A549 treated with AZD2906 at 1 μM for 4 hours (cell line): Measurements from ENCODE around the gene PCDHGB6. TPM values are rescaled to one million over a fixed set of nuclear protein-coding genes. Genes with fewer than 3 reads are reported as not detected.

Experiments
- total RNA-seq: library from RNA; stranded (reverse); fragments of 200-300 nt; extraction: Qiagen RNA extraction; gene quantifications from 5 replicates; pipeline ENCODE4 v1.2.3, GENCODE V29; 2022

Gene PCDHGB6
- total RNA-seq, result 0.09 to 0.13 TPM (median 0.10 TPM) in 5 replicates

DNA sequence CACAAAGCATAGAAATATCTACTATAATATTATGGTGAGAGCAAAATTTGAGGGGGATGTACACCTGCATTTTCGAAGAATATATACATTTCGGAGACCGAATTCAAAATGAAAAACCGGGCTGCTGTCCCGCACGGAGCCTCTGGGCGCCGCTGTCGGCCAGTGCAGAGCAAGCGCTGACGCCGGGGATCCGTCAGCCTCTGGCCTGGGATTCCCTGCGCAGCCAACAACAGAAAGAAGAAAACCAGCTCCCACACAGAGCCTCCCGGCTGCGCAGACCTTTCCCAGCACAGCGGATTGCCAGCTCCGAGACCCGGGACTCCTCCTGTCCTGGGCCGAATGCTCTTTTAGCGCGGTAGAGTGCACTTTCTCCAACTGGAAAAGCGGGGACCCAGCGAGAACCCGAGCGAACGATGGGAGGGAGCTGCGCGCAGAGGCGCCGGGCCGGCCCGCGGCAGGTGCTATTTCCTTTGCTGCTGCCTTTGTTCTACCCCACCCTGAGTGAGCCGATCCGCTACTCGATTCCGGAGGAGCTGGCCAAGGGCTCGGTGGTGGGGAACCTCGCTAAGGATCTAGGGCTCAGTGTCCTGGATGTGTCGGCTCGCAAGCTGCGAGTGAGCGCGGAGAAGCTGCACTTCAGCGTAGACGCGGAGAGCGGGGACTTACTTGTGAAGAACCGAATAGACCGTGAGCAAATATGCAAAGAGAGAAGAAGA lies at the start of gene PCDHGB6:
TSS of gene PCDHGB6 (plus strand) at position 232 of the 716 bp plus-strand sequence. CDS start at position 414, 182 bp downstream.

DNA sequence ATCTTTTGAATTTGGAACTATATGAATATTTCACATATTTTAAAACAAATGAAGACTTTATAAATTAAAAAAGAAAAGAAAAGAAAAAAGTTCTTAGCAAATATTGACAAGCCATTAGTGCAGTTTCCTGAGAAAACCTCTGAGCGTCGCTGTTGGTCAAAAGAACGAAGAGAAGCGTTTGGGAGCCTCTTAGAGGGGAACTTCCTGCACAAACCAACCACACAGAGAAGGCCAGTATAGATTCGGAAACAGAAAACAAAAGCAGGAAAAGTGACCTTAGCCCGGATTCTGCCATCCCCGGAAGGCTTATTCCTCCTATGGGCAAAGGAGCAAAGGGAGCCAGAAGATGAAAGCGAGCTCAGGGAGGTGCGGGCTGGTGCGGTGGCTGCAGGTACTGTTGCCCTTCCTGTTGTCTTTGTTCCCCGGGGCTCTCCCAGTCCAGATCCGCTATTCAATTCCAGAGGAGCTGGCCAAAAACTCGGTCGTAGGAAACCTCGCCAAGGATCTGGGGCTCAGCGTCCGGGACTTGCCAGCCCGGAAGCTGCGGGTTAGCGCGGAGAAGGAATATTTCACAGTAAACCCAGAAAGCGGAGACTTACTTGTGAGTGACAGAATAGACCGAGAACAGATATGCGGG lies 47.9 kb upstream of the PCDHGB6 start, which contains the start of gene PCDHGB2:
TSS of gene PCDHGB2 (plus strand) at position 205 of the 637 bp plus-strand sequence. CDS start at position 347, 142 bp downstream.

GRCh38 chr5:141363952-141364660 lies 43.7 kb upstream of the PCDHGB6 start, which contains the start of gene PCDHGA5:
PCDHGA5 (plus strand) TSS chr5:141364162; CDS start chr5:141364331, 169 bp downstream.

DNA sequence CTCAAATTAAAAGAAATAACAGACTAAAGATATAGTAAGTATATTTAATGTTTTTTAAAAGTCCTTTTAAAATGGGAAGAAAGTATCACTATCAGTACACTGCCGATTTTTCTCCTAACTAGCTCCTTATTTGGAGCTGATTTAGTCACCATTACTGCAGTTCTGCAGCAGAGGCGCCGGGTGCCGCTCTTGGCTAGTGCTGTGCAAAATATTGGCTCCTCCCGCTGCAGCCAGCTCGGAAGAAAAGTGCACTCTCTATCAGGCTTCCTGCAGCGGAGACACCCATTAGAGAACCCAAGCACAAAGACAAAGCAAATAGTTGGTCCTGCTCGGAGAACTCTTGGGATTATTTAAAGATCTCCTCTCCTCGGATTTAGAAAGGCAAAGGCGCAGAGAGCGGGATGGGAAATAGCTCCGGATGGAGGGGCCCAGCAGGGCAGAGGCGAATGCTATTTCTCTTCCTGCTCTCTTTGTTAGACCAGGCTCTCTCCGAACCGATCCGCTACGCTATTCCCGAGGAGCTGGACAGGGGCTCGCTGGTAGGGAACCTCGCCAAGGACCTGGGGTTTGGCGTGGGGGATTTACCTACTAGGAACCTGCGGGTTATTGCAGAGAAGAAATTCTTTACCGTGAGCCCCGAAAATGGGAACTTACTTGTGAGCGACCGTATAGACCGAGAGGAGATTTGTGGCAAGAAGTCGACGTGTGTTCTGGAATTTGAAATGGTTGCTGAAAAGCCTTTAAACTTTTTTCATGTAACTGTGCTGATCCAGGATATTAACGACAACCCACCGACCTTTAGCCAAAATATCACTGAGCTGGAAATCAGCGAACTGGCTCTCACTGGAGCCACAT lies 37.6 kb upstream of the PCDHGB6 start, which contains the start of gene PCDHGB3:
TSS of gene PCDHGB3 (plus strand) at position 249 of the 855 bp plus-strand sequence. CDS start at position 402, 153 bp downstream.

GRCh38 chr5:141373673-141374317 lies 34.0 kb upstream of the PCDHGB6 start, which contains the start of gene PCDHGA6:
PCDHGA6 (plus strand) TSS chr5:141373891; CDS start chr5:141374084, 193 bp downstream.

DNA sequence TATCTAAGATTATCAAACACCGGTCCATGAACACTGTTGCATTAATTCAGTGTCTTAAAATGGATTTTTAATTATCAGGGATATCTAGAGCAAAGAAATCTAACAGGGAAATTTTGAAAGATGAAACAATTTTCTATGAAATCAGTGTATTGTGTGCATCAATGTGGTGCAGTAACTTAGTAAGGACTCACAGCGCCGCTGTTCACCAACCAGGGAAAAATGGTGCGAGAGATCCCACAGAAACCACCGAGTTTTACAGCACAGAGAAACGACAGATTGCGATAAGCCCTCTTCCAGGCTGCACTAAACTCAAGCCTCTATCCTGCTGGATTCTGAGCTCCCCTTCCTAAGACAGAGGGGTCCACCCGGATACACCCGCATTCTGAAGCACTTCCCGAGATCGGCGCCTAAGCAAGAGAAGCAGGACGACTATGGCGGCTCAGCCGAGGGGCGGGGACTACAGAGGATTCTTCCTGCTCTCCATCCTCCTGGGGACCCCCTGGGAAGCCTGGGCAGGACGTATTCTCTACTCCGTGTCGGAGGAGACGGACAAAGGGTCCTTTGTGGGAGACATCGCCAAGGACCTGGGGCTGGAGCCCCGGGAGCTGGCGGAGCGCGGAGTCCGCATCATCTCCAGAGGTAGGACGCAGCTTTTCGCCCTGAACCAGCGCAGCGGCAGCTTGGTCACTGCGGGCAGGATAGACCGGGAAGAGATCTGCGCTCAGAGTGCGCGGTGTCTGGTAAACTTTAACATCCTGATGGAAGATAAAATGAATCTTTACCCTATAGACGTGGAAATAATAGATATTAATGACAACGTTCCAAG lies 25.1 kb upstream of the PCDHGB6 start, which contains the start of gene PCDHGA7:
TSS of gene PCDHGA7 (plus strand) at position 274 of the 826 bp plus-strand sequence. CDS start at position 432, 158 bp downstream.

DNA sequence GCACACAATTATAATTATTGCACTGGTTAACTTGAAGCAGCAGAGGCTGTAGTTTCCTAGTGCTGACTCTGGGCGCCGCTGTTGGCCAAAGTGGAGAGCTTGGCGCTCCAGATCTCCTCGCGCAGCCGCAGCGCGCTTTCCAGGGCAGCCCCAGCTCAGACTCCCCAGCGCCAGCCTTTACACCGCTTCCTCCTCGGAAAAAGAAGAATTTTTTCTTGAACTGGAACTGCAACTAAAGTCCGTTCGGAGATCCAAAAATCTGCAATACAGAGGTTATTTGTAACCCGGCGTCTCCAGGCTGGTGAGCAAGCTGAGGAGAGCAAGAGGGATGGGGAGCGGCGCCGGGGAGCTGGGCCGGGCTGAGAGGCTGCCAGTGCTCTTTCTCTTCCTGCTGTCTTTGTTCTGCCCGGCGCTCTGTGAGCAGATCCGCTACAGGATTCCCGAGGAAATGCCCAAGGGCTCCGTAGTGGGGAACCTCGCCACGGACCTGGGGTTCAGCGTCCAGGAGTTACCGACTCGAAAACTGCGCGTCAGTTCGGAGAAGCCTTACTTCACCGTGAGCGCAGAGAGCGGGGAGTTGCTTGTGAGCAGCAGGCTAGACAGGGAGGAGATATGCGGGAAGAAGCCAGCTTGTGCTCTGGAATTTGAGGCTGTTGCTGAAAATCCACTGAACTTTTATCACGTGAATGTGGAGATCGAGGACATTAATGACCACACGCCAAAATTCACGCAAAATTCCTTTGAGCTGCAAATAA lies 20.1 kb upstream of the PCDHGB6 start, which contains the start of gene PCDHGB4:
TSS of gene PCDHGB4 (plus strand) at position 142 of the 755 bp plus-strand sequence. CDS start at position 329, 187 bp downstream.

GRCh38 chr5:141392429-141393198 lies 15.2 kb upstream of the PCDHGB6 start, which contains the start of gene PCDHGA8:
PCDHGA8 (plus strand) TSS chr5:141392633; CDS start chr5:141392814, 181 bp downstream.

DNA sequence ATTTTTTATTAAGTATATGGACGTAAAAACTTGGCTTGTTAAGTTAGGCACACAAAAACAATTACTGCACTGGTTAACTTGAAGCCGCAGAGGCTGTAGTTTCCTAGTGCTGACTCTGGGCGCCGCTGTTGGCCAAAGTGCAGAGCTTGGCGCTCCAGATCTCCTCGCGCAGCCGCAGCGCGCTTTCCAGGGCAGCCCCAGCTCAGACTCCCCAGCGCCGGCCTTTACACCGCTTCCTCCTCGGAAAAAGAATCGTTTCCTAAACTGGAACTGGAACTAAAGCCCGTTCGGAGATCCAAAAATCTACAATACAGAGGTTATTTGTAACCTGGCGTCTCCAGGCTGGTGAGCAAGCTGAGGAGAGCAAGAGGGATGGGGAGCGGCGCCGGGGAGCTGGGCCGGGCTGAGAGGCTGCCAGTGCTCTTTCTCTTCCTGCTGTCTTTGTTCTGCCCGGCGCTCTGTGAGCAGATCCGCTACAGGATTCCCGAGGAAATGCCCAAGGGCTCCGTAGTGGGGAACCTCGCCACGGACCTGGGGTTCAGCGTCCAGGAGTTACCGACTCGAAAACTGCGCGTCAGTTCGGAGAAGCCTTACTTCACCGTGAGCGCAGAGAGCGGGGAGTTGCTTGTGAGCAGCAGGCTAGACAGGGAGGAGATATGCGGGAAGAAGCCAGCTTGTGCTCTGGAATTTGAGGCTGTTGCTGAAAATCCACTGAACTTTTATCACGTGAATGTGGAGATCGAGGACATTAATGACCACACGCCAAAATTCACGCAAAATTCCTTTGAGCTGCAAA lies 9.9 kb upstream of the PCDHGB6 start, which contains the start of gene PCDHGB5:
TSS of gene PCDHGB5 (plus strand) at position 192 of the 796 bp plus-strand sequence. CDS start at position 373, 181 bp downstream.

DNA sequence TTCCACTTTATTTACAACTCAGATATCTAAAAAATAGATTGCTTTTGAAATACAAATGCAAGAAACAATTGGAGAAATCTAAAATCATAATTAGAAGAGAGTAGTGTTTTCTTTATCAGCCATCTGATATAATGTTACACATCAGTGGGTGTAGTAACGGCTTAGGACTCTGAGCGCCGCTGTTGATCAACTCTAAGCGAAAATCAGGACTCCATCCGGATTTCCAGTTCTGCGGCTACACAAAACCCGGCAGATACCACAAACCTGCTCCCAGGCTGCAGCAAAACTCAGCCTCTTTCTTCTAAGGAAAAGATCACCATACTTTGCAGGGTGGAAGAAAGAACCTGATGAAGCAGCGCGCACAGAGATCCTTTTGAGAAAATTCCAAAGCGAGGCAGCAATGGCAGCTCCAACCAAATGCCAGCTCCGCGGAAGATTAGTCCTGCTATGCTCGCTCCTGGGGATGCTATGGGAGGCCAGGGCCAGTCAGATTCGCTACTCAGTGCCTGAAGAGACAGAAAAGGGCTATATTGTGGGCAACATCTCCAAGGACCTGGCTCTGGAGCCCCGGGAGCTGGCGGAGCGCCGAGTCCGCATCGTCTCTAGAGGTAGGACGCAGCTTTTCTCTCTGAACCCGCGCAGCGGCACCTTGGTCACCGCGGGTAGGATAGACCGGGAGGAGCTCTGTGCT lies 5.1 kb upstream of the PCDHGB6 start, which contains the start of gene PCDHGA9:
TSS of gene PCDHGA9 (plus strand) at position 226 of the 691 bp plus-strand sequence. CDS start at position 401, 175 bp downstream.

GRCh38 chr5:141412854-141413539 lies 5.2 kb downstream of the PCDHGB6 start, which contains the start of gene PCDHGA10:
PCDHGA10 (plus strand) TSS chr5:141412987; CDS start chr5:141413176, 189 bp downstream.

GRCh38 chr5:141417494-141418172 lies 9.8 kb downstream of the PCDHGB6 start, which contains the start of gene PCDHGB7:
PCDHGB7 (plus strand) TSS chr5:141417677; CDS start chr5:141417860, 183 bp downstream.

GRCh38 chr5:141420855-141421488 lies 13.2 kb downstream of the PCDHGB6 start, which contains the start of gene PCDHGA11:
PCDHGA11 (plus strand) TSS chr5:141421051; CDS start chr5:141421228, 177 bp downstream.

DNA sequence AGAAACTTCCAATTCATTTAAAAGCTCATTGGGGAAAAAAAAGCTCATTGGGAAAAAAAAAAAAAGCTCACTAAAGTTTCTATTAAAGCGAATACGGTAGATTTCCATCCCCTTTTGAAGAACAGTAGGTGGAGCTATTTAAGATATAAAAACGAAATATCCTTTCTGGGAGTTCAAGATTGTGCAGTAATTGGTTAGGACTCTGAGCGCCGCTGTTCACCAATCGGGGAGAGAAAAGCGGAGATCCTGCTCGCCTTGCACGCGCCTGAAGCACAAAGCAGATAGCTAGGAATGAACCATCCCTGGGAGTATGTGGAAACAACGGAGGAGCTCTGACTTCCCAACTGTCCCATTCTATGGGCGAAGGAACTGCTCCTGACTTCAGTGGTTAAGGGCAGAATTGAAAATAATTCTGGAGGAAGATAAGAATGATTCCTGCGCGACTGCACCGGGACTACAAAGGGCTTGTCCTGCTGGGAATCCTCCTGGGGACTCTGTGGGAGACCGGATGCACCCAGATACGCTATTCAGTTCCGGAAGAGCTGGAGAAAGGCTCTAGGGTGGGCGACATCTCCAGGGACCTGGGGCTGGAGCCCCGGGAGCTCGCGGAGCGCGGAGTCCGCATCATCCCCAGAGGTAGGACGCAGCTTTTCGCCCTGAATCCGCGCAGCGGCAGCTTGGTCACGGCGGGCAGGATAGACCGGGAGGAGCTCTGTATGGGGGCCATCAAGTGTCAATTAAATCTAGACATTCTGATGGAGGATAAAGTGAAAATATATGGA lies 22.7 kb downstream of the PCDHGB6 start, which contains the start of gene PCDHGA12:
TSS of gene PCDHGA12 (plus strand) at position 176 of the 782 bp plus-strand sequence. CDS start at position 429, 253 bp downstream.

